Measurements from ENCODE around the gene LRRC46. TPM values are rescaled to one million over a fixed set of nuclear protein-coding genes. Genes with fewer than 3 reads are reported as not detected.

The LRRC46 gene
- total RNA-seq, 1 donor from 2014 or later = 0.38 TPM

DNA sequence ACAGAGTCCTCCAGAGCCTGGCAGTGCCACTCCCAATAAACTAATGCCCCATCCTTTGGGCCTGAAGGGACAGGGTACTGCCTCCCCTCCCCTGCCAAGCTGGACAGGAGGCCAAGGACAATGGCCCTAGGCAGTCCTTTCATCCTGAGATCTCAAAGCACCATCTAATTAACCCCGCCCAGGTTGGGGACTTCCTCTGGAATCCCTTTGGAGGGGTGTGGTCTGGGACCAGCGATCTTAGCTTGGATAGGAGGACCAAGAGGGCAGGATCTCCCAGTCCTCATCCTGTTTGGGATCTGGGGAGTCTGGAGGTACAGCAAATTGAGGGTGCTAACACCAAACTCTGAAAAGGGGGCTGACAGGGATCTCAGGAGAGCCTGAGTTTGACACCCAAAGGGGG is 37.6 kb downstream of the LRRC46 start:
- no peaks in the 10 kb centered on the region for H3K36me3 ChIP-seq (ENCODE audit: control insufficient read depth, insufficient read depth, low read length)
- TF ChIP-seq, protein P1, sequence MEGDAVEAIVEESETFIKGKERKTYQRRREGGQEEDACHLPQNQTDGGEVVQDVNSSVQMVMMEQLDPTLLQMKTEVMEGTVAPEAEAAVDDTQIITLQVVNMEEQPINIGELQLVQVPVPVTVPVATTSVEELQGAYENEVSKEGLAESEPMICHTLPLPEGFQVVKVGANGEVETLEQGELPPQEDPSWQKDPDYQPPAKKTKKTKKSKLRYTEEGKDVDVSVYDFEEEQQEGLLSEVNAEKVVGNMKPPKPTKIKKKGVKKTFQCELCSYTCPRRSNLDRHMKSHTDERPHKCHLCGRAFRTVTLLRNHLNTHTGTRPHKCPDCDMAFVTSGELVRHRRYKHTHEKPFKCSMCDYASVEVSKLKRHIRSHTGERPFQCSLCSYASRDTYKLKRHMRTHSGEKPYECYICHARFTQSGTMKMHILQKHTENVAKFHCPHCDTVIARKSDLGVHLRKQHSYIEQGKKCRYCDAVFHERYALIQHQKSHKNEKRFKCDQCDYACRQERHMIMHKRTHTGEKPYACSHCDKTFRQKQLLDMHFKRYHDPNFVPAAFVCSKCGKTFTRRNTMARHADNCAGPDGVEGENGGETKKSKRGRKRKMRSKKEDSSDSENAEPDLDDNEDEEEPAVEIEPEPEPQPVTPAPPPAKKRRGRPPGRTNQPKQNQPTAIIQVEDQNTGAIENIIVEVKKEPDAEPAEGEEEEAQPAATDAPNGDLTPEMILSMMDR (IDR thresholded peaks at IDR 0.05; ENCODE audit: insufficient read depth, low read length, poor library complexity, severe bottlenecking) = no peak
- H3K4me3 ChIP-seq (ENCODE audit: low read depth, low read length) = no peak overlapping the region
- H3K27me3 ChIP-seq (ENCODE audit: control insufficient read depth, insufficient read depth, low read length) = peaks cover 29% of the 10 kb centered on the region
- no peak for DNase-seq (ENCODE audit: low read depth)

DNA sequence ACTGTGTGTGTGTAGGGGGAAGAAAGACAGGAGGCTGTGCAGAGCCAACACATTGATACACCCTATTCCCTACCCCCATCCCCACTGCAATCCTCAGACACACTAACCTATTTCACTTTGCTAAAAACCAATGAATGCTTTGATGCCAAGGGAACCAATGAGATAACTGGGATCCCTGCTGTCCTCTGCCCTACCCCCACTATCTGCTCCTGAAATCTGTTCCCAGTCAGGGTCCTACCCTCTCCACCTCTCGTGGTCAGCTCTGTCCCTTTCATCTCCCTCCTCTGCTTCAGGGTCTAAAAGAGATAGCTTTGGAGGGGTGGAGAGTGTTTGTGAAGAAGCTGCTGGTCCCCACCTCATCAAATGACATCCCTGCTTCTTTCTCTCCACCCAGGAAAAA is 38.6 kb downstream of the LRRC46 start:
- TF ChIP-seq, protein P1 (IDR thresholded peaks at IDR 0.05; ENCODE audit: insufficient read depth, low read length, poor library complexity, severe bottlenecking) = no peak
- H3K27me3 ChIP-seq (ENCODE audit: control insufficient read depth, insufficient read depth, low read length) = peaks cover 29% of the 10 kb centered on the region

DNA sequence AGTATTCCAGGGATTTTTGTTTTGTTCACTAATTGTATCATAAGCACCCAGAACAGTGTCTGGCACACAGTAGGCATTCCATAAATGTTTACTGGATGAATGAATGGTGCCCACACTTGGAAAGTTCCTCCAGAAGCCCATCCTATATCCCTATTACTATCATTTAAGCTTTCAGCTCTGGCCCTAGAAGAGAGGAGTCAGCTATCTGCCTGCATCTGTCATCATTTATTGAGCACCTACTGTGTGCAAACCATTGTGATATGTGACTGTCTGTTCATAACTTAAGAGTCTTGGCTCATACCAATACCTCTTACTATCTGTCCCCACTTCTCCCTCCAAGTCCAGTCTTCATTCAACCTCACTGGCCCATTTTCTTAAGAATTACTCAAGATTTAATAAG is 39.6 kb downstream of the LRRC46 start:
- peaks cover 31% of the 10 kb centered on the region for H3K27me3 ChIP-seq (ENCODE audit: control insufficient read depth, insufficient read depth, low read length)
- TF ChIP-seq, protein P1 (IDR thresholded peaks at IDR 0.05; ENCODE audit: insufficient read depth, low read length, poor library complexity, severe bottlenecking) = no peak
- DNase-seq (ENCODE audit: low read depth) = no peak
- H3K36me3 ChIP-seq (ENCODE audit: control insufficient read depth, insufficient read depth, low read length) = no peaks in the 10 kb centered on the region
- H3K4me3 ChIP-seq (ENCODE audit: low read depth, low read length) = no peak overlapping the region

More for the DNA sequence above, 38.6 kb downstream of the LRRC46 start:
- DNase-seq (ENCODE audit: low read depth) = no peak
- no peak overlapping the region for H3K4me3 ChIP-seq (ENCODE audit: low read depth, low read length)
- no peaks in the 10 kb centered on the region for H3K36me3 ChIP-seq (ENCODE audit: control insufficient read depth, insufficient read depth, low read length)

DNA sequence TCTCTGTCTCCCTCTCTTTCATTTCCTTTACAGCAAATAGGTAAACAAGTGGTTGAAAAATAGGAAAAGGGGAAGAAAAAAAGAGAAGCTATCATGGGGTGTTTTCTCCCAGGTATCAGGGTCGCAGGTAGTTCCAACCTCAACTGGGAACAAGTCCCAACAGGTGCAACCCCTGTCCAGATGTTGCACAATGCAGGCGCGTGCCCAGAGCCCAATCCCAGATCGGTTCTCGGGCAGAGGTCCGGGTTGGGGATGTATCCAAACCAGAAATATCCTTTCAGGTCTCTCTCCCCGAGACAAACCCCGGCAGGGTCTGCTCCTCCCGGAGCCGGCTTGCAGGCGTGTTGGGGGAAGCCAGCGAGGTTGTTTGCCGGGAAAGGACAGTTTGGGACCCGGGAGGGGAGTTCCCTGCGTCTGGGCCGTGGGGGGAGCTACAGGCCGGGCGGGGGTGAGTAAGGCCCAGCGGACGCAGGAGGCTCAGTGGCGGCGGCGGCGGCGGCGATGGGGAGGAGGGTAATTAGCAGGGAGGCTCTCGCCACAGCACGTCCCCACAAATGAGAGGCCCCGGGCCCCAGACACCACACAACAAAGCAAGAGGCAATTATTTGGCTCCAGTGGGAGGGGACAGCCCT is 40.7 kb downstream of the LRRC46 start:
- no peak overlapping the region for H3K4me3 ChIP-seq (ENCODE audit: low read depth, low read length)
- no peaks in the 10 kb centered on the region for H3K36me3 ChIP-seq (ENCODE audit: control insufficient read depth, insufficient read depth, low read length)
- no peak for DNase-seq (ENCODE audit: low read depth)
- TF ChIP-seq, protein P1 (IDR thresholded peaks at IDR 0.05; ENCODE audit: insufficient read depth, low read length, poor library complexity, severe bottlenecking) = no peak
- H3K27me3 ChIP-seq (ENCODE audit: control insufficient read depth, insufficient read depth, low read length) = peaks cover 31% of the 10 kb centered on the region

DNA sequence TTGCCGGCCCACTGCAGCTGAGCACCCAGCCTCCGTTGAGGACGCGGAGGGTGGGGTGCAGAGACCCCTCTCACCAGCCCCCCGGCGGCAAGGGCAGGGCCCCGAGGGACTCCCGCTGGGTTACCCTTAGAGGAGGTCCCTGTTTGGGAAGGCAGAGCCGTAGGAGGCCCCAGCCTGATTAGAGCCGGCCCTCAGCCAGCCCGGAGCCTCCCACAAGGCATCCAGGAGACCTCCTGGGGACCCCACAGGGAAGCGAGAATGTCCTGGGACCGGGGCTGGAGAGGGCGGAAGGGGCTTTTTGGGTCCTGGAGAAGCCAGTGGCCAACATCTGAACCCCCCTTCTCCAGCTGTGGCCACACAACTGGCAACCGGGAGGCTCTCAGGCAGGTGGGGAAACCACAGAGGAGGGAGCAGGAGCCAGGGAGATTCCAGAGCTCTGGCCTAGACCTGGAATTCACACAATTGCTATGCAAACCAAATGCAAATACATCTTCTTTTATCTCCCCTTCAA is 41.2 kb downstream of the LRRC46 start:
- DNase-seq (ENCODE audit: low read depth) = no peak
- TF ChIP-seq, protein P1 (IDR thresholded peaks at IDR 0.05; ENCODE audit: insufficient read depth, low read length, poor library complexity, severe bottlenecking) = no peak
- peaks cover 31% of the 10 kb centered on the region for H3K27me3 ChIP-seq (ENCODE audit: control insufficient read depth, insufficient read depth, low read length)
- H3K36me3 ChIP-seq (ENCODE audit: control insufficient read depth, insufficient read depth, low read length) = no peaks in the 10 kb centered on the region
- no peak overlapping the region for H3K4me3 ChIP-seq (ENCODE audit: low read depth, low read length)

Data from kidney epithelial cell (primary cell).